MM.1S (cell line): ENCODE results near the gene DDI1.

ENCODE experiments used
- DNase-seq: peaks from one replicate; pipeline ENCODE4 v3.0.0-alpha.2; 2015
- H2AFZ ChIP-seq: fragments of 300-600 bp; sonication (generic); 2 replicates; pipeline ENCODE4 v1.6.0; 2016; ENCODE audit warnings: antibody characterized with exemption, low read length
- H3F3A ChIP-seq: fragments of 300-600 bp; sonication (generic); 2 replicates; pipeline ENCODE4 v1.6.1; 2016; ENCODE audit warnings: mild to moderate bottlenecking, antibody characterized with exemption, low read length, moderate library complexity, mixed read lengths; ENCODE audit not compliant: insufficient read depth
- H3K27ac ChIP-seq: fragments of 300-600 bp; sonication (generic); 2 replicates; pipeline ENCODE4 v1.5.1; 2016; ENCODE audit warnings: mild to moderate bottlenecking, low read length
- H3K27me3 ChIP-seq: fragments of 300-600 bp; sonication (generic); replicated peaks from 2 replicates; pipeline ENCODE4 v1.6.0; 2016; ENCODE audit warnings: low read length; ENCODE audit not compliant: insufficient read depth
- H3K36me3 ChIP-seq: fragments of 300-600 bp; sonication (generic); replicated peaks from 2 replicates; pipeline ENCODE4 v1.6.1; 2016; ENCODE audit warnings: mild to moderate bottlenecking, low read length, mixed read lengths; ENCODE audit not compliant: insufficient read depth
- H3K4me1 ChIP-seq: fragments of 300-600 bp; sonication (generic); 2 replicates; pipeline ENCODE4 v1.6.1; 2016; ENCODE audit warnings: low read length, mixed read lengths
- H3K4me2 ChIP-seq: fragments of 300-600 bp; sonication (generic); 2 replicates; pipeline ENCODE4 v1.6.0; 2016; ENCODE audit warnings: low read depth, low read length
- H3K4me3 ChIP-seq: fragments of 300-600 bp; sonication (generic); 2 replicates; pipeline ENCODE4 v1.5.1; 2016; ENCODE audit warnings: low read length, mixed read lengths
- H3K79me2 ChIP-seq: fragments of 300-600 bp; sonication (generic); 2 replicates; pipeline ENCODE4 v1.6.1; 2016; ENCODE audit warnings: mixed run types, low read length, mixed read lengths
- H3K9ac ChIP-seq: fragments of 300-600 bp; sonication (generic); 2 replicates; pipeline ENCODE4 v1.6.1; 2016; ENCODE audit warnings: low read length, mixed read lengths
- H3K9me2 ChIP-seq: fragments of 300-600 bp; sonication (generic); replicated peaks from 2 replicates; pipeline ENCODE4 v1.6.1; 2016; ENCODE audit warnings: mild to moderate bottlenecking, low read length, mixed read lengths; ENCODE audit not compliant: insufficient read depth
- H3K9me3 ChIP-seq: fragments of 300-600 bp; sonication (generic); replicated peaks from 2 replicates; pipeline ENCODE4 v1.6.1; 2016; ENCODE audit warnings: mild to moderate bottlenecking, low read length, mixed read lengths; ENCODE audit not compliant: insufficient read depth
- H4K20me1 ChIP-seq: fragments of 300-600 bp; sonication (generic); 2 replicates; pipeline ENCODE4 v1.6.1; 2016; ENCODE audit warnings: mild to moderate bottlenecking, low read length, moderate library complexity, mixed read lengths; ENCODE audit not compliant: insufficient read depth
- CTCF ChIP-seq: fragments of 300-600 bp; sonication (generic); IDR thresholded peaks from 2 replicates; pipeline ENCODE4 v1.5.1; 2016; ENCODE audit warnings: antibody characterized with exemption, low read length, mixed read lengths
- EZH2 ChIP-seq: fragments of 300-600 bp; sonication (generic); optimal IDR thresholded peaks from 2 replicates; pipeline ENCODE3; 2017; ENCODE audit warnings: low read depth, mild to moderate bottlenecking, antibody characterized with exemption, low read length, mixed read lengths
- EZH2phosphoT487 ChIP-seq: fragments of 300-600 bp; sonication (generic); IDR thresholded peaks from 2 replicates; pipeline ENCODE4 v1.6.1; 2018; ENCODE audit warnings: antibody characterized with exemption, low read length

DDI1 gene

GRCh38 chr11:103997082-103997481 lies 39.4 kb upstream of the DDI1 start:
- H3K4me2 ChIP-seq, result no peak overlapping the region
- TF ChIP-seq CTCF, result no peak
- TF ChIP-seq EZH2, result no peak
- TF ChIP-seq EZH2phosphoT487, result no peak
- H2AFZ ChIP-seq, result no peak overlapping the region
- no peaks in the 10 kb centered on the region for H4K20me1 ChIP-seq
- DNase-seq, result no peak
- no peaks in the 10 kb centered on the region for H3K36me3 ChIP-seq
- no peaks in the 10 kb centered on the region for H3K9me3 ChIP-seq
- H3K79me2 ChIP-seq, result no peaks in the 10 kb centered on the region
- H3K9ac ChIP-seq, result no peak overlapping the region
- H3K27me3 ChIP-seq, result no peaks in the 10 kb centered on the region
- no peaks in the 10 kb centered on the region for H3K4me1 ChIP-seq
- H3K9me2 ChIP-seq, result no peaks in the 10 kb centered on the region
- H3K27ac ChIP-seq, result no peak overlapping the region
- no peak overlapping the region for H3K4me3 ChIP-seq
- no peaks in the 10 kb centered on the region for H3F3A ChIP-seq

GRCh38 chr11:103998826-103999508 lies 37.5 kb upstream of the DDI1 start:
- Histone ChIP-seq H3K4me1 (no peaks in the 10 kb centered on the region), H3K4me3 (no peak overlapping the region), H3K4me2 (no peak overlapping the region), H3K36me3 (no peaks in the 10 kb centered on the region), H3K79me2 (no peaks in the 10 kb centered on the region), H3K9ac (no peak overlapping the region), H3K27me3 (no peaks in the 10 kb centered on the region), H2AFZ (no peak overlapping the region), H3K9me2 (no peaks in the 10 kb centered on the region), H3K9me3 (no peaks in the 10 kb centered on the region), H4K20me1 (no peaks in the 10 kb centered on the region), H3K27ac (no peak overlapping the region), H3F3A (no peaks in the 10 kb centered on the region)
- DNase-seq, result no peak
- no peak for TF ChIP-seq CTCF
- TF ChIP-seq EZH2phosphoT487, result no peak
- TF ChIP-seq EZH2, result no peak

- no peaks in the 10 kb centered on the region for H4K20me1 ChIP-seq
- H3K79me2 ChIP-seq, result no peaks in the 10 kb centered on the region
- no peaks in the 10 kb centered on the region for H3F3A ChIP-seq
- no peak overlapping the region for H3K4me3 ChIP-seq
- no peaks in the 10 kb centered on the region for H3K36me3 ChIP-seq
- no peaks in the 10 kb centered on the region for H3K9me3 ChIP-seq
- no peak overlapping the region for H3K9ac ChIP-seq
- H3K9me2 ChIP-seq, result no peaks in the 10 kb centered on the region
- H3K4me2 ChIP-seq, result no peak overlapping the region
- no peak for DNase-seq
- TF ChIP-seq EZH2phosphoT487 (no peak), CTCF (no peak), EZH2 (no peak)
- H3K4me1 ChIP-seq, result no peaks in the 10 kb centered on the region
- no peak overlapping the region for H3K27ac ChIP-seq
- H2AFZ ChIP-seq, result no peak overlapping the region
- no peaks in the 10 kb centered on the region for H3K27me3 ChIP-seq
These were observed 35.6 kb upstream of the DDI1 start for GRCh38 chr11:104000798-104001197.
